ENCODE results near the gene MCRS1.
A peak's percentile ranks its signal among the peaks of the same experiment; 100 is the strongest.

Gene MCRS1

DNA sequence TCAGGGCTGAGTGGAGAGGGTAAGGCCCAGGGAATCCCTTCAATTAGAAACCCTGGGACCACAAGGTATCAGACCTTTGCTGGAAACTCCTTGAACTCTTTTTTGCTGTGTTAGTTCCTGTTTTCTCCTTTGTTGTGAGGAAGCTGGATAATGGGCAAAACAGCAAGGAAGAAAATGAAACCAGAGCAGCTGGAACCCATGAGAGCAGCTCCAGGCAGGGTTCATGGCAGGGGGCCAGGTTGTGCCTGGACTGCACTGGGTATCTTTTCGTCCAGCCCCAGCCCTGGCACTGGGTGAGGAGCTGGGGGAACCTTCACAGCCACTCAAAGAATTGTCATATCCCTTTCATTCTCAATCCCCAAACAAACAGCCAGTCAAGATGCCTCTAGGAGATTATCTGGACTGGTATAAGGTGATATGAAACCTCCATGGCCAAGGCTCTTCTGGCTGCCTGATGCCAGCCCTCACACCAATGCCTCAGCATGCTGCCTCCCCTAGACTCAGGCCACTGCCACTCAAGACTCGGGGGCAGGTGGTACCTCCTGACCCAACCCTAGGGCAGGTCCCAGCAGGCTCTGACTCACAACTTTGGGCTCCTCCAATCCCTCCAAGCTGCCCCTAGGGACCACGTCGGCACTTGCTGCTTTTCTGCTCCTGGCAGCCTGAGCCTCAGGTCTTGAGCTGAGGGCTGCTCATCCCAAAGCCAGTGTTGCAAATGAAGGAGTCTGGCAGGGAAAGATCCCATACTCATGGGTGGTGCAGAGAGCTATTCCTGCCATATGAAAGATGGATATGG, 21.0 kb upstream of the MCRS1 start:
- in situ Hi-C loops (cut with HindIII; ENCODE audit: low pct_unique_long_range_greater_than_20kb, low sequenced_read_pairs), result no loop called here
- no peak for DNase-seq (ENCODE audit: low read depth in 1 of 2, low spot score in 1 of 2)
- TF ChIP-seq JUND (IDR thresholded peaks at IDR 0.05; ENCODE audit: low read depth), result no peak

DNA sequence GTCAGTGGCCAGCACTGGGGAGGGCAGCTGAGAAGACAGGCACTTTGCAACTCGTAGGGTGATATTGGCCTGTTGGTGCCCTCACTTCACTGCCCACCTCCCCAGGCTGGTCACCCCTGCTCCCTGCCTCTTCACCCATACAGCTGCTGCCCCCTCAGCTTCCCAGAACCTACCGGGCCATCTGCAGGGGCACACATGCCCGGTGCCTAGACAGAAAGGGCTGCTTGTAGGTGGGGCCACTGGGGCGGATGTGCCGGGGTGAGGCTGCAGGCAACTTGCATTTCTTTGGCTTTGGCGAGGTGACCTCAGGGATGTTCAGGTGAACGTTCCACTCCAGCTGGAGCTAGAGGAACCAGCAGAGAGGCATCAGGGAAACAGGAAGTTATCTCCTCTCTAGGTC, 20.3 kb upstream of the MCRS1 start:
- TF ChIP-seq JUND (IDR thresholded peaks at IDR 0.05; ENCODE audit: low read depth), result no peak
- in situ Hi-C loops (cut with HindIII; ENCODE audit: low pct_unique_long_range_greater_than_20kb, low sequenced_read_pairs), result no loop called here
- DNase-seq (ENCODE audit: low read depth in 1 of 2, low spot score in 1 of 2), result no peak

DNA sequence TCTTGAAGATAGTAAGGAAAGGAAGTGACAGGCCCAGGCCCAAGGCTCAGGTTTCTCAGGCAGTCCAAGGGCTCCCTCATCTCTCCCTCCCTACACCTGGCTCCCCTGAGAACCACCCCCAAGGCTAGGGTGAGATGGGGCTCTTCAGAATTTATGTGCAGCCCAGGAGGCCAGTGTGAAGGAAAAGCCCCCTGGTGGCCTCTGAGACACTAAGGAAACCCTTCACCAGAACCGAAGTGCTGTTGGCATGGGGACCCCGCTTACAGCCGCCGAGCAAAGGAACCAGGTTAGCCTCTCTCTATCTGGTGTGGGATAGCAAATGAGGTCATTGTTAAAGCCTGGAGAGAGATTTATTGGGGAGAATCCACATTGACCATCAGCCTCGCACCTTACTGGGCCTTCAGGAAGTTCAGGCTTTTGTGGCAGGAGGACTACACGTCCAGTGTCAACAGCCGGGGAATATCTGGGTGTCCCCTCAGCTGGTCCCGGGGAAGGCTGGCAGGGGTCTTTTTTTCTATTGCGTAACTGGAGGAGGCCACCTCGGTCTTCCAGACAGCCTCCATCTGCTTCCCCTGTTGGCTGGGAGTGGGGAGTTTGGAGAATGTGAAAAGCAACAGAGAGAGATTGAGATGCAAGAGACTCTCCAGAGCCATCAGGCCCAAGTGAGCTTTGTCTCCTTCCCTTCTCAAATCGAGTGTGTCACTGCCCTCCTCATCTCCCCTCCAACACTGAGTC, 19.4 kb upstream of the MCRS1 start:
- in situ Hi-C loops (cut with HindIII; ENCODE audit: low pct_unique_long_range_greater_than_20kb, low sequenced_read_pairs), result no loop called here
- no peak for DNase-seq (ENCODE audit: low read depth in 1 of 2, low spot score in 1 of 2)
- TF ChIP-seq JUND (IDR thresholded peaks at IDR 0.05; ENCODE audit: low read depth), result no peak

DNA sequence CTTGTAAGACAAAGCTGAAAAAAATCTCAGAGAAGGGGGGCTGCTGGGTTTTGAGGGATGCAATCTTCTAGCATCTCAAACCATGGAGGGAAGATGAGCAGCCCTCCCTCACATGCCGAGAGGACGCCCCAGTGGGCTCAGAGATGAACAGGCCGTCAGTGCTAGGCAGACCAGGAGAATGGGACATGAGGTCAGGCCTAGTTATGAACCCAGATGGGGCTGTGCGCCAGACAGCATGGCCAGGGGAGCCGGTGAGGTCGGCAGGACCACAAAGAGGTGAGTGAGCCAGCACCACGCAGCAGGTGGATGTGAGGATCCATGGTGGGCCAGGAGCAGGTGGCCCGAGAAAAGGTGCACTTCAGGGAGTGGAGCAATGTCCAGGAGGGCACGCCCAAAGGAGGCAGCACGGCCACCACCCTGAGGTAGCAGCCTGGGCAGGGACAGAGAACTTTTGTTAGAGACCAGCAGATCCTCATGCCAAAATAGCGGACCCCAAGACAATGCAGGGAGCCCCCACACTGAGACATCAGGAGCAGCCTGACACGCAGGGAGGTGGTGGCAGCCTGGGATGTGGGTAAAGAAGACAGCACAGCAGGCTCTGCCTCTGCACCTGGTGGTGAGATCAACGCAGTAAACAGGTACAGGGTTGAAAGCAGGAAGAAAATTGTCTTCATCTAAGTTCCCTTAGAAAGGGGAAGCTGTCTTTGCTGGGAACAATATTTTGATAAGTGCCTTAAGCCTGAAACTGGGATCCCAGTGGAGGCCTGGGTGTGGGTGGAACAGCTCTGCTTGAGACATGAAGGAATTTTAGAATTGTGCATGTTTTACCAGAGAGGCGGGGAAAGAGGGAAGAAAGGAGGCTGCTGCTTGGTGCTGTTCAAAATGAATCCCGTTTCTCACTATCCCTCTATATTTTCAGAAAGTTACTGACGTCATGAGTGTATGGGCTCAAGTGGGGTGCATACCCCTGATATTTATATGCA, 17.8 kb upstream of the MCRS1 start:
- TF ChIP-seq JUND (IDR thresholded peaks at IDR 0.05; ENCODE audit: low read depth), result no peak
- no peak for DNase-seq (ENCODE audit: low read depth in 1 of 2, low spot score in 1 of 2)
- in situ Hi-C loops (cut with HindIII; ENCODE audit: low pct_unique_long_range_greater_than_20kb, low sequenced_read_pairs), result no loop called here

DNA sequence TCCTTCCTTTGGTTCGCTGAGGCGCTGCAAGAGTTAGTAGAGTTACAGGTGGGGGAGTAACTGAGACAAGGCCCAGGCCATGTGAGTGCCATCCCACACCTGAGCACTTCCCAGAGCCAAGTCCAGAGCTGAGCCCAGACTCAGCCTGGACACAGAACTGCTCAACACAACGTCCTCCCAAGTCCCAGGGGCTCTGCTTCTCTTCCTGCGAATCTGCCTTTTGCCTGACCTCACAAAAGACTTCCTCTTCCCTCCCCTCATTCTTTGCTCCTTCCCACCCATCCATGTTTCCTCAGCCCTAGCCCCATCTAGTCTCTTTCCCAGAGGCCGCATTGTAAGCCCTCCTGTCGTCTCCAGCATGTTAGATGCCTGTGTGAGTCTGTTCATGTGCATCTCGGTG, 16.6 kb upstream of the MCRS1 start:
- DNase-seq (ENCODE audit: low read depth in 1 of 2, low spot score in 1 of 2), result no peak
- in situ Hi-C loops (cut with HindIII; ENCODE audit: low pct_unique_long_range_greater_than_20kb, low sequenced_read_pairs), result no loop called here
- no peak for TF ChIP-seq JUND (IDR thresholded peaks at IDR 0.05; ENCODE audit: low read depth)

DNA sequence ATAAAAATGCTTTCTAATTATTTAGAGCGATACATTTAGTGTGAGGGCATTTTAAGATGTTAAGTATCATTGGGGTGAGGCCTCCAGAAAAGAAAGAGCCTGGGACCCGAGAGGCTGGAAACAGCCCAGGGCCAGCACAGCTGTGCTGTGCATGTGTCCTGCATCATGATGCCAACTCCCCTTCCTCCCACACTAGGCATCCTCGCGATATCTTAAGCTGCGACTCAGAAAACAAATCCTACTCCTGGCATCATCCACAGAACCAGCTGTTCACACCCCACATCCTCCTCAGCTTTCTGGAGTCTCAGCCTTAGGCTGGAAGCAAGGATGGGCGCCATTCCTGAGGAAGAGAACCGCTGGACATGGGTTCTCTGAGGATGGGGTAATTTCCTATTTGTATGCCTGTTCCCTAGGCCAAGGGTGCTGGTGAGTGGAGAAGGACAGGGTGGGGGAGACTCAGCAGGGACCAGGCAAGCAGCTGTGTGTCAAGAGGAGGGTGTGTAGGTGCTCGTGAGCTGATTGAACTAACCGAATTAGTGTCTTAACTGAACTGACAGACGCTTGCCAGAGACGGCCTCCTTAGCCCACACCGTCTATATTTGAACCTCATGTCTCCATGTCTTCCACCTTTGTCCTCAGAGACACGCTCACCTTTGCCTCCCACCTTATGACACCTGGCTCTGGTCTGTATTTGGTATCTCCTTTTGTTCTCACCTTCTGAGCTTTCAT, 15.6 kb upstream of the MCRS1 start:
- in situ Hi-C loops (cut with HindIII; ENCODE audit: low pct_unique_long_range_greater_than_20kb, low sequenced_read_pairs), result no loop called here
- TF ChIP-seq JUND (IDR thresholded peaks at IDR 0.05; ENCODE audit: low read depth), result no peak
- no peak for DNase-seq (ENCODE audit: low read depth in 1 of 2, low spot score in 1 of 2)

DNA sequence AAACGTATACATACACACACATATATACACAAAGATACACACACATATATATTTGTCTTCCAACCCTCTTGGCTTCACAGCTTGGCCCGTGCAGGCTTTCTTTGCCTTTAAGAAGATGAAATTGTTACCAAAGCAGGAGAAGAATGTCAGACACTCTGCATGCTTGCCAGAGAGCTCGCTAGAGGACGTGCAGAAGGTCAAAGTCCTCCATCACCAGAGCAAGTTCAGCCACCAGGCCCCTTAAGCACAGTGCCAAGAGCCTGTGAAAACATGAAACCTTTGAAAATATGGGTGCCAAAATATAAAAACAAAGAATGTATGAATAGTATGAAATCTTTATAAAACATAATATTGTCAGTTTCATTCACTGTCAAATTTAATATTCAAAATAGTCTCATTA, 14.9 kb upstream of the MCRS1 start:
- DNase-seq (ENCODE audit: low read depth in 1 of 2, low spot score in 1 of 2), result no peak
- no peak for TF ChIP-seq JUND (IDR thresholded peaks at IDR 0.05; ENCODE audit: low read depth)
- in situ Hi-C loops (cut with HindIII; ENCODE audit: low pct_unique_long_range_greater_than_20kb, low sequenced_read_pairs), result no loop called here

DNA sequence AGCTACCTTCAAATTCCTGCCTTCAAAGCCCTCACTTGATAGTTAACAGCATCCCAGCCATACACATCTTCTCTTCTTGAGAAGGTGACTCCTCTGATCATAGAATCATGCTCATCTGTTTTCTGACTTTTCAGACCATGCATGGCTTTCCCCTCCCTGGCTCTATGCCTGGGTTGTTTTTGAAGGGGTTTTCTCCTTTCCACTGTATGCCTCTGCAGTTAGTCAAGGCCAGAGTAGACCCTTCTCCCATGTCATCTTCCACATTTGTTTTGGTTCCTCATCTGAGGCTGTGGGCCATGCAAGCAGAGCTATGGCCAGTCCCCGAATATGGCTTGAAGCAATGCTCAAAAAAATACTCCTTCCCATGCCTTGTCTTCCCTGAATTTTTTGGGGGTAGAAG, 14.3 kb upstream of the MCRS1 start:
- TF ChIP-seq JUND (IDR thresholded peaks at IDR 0.05; ENCODE audit: low read depth), result no peak
- in situ Hi-C loops (cut with HindIII; ENCODE audit: low pct_unique_long_range_greater_than_20kb, low sequenced_read_pairs), result no loop called here
- DNase-seq (ENCODE audit: low read depth in 1 of 2, low spot score in 1 of 2), result no peak

DNA sequence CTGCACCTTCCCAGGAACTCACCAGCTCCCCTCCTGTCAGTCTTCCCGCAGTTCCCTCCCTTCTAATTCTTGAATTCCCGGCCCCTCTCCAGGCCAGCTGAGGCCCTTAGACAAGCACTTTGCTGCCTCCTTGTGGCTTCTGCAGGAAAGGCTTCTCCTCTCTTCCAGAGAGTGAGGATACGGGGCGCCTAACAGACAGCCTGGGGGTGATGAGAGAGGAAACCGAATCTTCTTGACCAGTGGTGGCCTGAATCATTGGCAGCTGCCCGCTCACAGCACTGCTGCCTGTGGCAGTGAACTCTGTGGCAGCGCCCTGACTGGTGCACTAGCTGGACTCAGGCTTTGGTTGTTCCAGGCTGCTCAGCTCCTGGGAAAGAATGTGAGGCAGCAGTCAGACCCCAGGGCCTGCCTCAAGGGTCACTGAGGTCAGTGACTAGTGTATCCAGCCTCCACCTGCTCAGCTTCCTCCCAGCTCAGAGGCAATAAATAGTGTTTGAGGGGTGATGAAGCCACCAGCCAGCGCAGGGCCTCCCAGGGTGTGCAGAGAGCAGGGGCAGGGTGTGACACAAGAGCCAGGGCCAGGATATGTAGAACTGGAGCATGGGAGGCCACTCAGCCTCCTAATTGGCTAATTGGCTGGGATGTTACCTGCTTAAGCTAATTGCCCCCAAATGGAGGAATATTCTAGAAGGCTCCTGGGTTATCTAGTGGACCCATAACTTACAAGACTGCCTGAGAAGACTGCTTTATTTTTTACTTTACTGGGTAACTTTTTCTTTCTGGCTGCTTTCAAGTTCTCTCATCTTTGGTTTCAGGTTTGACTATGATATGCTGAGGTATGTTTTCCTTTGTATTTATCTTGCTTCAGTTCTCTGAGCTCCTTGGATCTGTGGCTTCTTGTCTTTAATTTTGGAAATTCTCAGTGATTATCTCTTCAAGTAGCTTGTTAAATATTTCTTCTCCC, 12.9 kb upstream of the MCRS1 start:
- no peak for TF ChIP-seq JUND (IDR thresholded peaks at IDR 0.05; ENCODE audit: low read depth)
- in situ Hi-C loops (cut with HindIII; ENCODE audit: low pct_unique_long_range_greater_than_20kb, low sequenced_read_pairs), result no loop called here
- DNase-seq (ENCODE audit: low read depth in 1 of 2, low spot score in 1 of 2), result peak; percentile 75 to 90

DNA sequence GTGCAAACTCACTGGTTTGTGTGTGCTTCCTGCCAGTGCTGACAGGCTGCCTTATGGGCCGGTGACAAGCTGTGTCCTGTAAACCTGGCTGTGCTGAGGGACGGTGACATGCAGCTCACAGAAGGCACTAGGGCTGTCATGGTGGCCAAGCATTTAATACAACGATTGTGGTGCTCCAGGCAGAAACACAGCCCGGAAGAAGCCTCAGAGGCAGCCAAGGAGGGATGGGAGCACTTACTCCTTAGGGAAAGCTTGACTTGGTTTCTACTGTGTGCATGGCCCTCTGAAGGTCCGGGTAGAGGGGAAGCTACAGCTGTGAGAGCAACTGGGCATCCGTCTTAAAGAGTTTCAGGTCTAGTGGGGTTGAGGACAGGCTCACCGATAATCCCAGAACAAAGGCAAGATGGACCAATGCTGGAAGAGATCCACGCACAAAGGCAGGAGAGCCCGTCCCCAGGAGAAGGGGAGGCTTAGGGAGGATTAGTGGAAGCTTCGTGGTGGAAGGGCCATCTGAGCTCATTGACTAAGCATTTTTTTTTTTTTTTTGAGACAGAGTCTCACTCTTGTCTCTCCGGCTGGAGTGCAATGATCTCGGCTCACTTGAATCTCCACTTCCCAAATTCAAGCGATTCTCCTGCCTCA, 10.7 kb upstream of the MCRS1 start:
- DNase-seq (ENCODE audit: low read depth in 1 of 2, low spot score in 1 of 2), result no peak
- in situ Hi-C loops (cut with HindIII; ENCODE audit: low pct_unique_long_range_greater_than_20kb, low sequenced_read_pairs), result no loop called here
- TF ChIP-seq JUND (IDR thresholded peaks at IDR 0.05; ENCODE audit: low read depth), result no peak

All from T47D (cell line).